HG03139 (cell line): ENCODE data around the gene NADK2.
A peak's percentile ranks its signal among the peaks of the same experiment; 100 is the strongest.
"Not testable (repeated sequence)": the region's sequence is repeated elsewhere in the genome, so short reads cannot be mapped to it uniquely, and the experiment has no call there.

Experiments
- ATAC-seq: cut with Tn5 transposase; IDR thresholded peaks from one replicate; pipeline ENCODE4 v1.9.1; 2021; ENCODE audit not compliant: unreplicated experiment

The NADK2 gene

GRCh38 chr5:36208786-36209185 is 32.9 kb downstream of the NADK2 start:
- ATAC-seq, result no peak

GRCh38 chr5:36206913-36207312 is 34.8 kb downstream of the NADK2 start:
- no peak for ATAC-seq

- no peak for ATAC-seq
Observed at GRCh38 chr5:36205329-36205728, 36.4 kb downstream of the NADK2 start.

GRCh38 chr5:36202521-36202961 is 39.2 kb downstream of the NADK2 start:
- ATAC-seq, result no peak

- ATAC-seq, result no peak
Observed at GRCh38 chr5:36200513-36200912, 41.2 kb downstream of the NADK2 start.

GRCh38 chr5:36199620-36200019 is 42.1 kb downstream of the NADK2 start:
- ATAC-seq, result no peak

GRCh38 chr5:36198783-36199182 is 42.9 kb downstream of the NADK2 start:
- ATAC-seq, result not testable (repeated sequence)

- ATAC-seq, result no peak
Observed at GRCh38 chr5:36198281-36198680, 43.4 kb downstream of the NADK2 start.

- no peak for ATAC-seq
Observed at GRCh38 chr5:36193746-36194145, 48.0 kb downstream of the NADK2 start.

GRCh38 chr5:36184408-36184807 is 57.3 kb downstream of the NADK2 start:
- not testable (repeated sequence) for ATAC-seq

GRCh38 chr5:36181774-36182173 is 60.0 kb downstream of the NADK2 start:
- ATAC-seq, result no peak

- no peak for ATAC-seq
Observed at GRCh38 chr5:36180556-36181350, 61.0 kb downstream of the NADK2 start.

- no peak for ATAC-seq
Observed at GRCh38 chr5:36179950-36180349, 61.8 kb downstream of the NADK2 start.

GRCh38 chr5:36178524-36178890 is 63.2 kb downstream of the NADK2 start:
- ATAC-seq, result no peak

GRCh38 chr5:36177715-36178523 is 63.8 kb downstream of the NADK2 start:
- no peak for ATAC-seq

- peak; percentile 95 for ATAC-seq
Observed at GRCh38 chr5:36177154-36177553, 64.6 kb downstream of the NADK2 start.

- no peak for ATAC-seq
Observed at GRCh38 chr5:36175043-36175442, 66.7 kb downstream of the NADK2 start.

- ATAC-seq, result no peak
Observed at GRCh38 chr5:36174119-36174518, 67.6 kb downstream of the NADK2 start.

- no peak for ATAC-seq
Observed at GRCh38 chr5:36173426-36173825, 68.3 kb downstream of the NADK2 start.

- ATAC-seq, result no peak
Observed at GRCh38 chr5:36172599-36172998, 69.1 kb downstream of the NADK2 start.

- no peak for ATAC-seq
Observed at GRCh38 chr5:36170832-36171424, 70.8 kb downstream of the NADK2 start.

GRCh38 chr5:36168737-36169136 is 73.0 kb downstream of the NADK2 start:
- no peak for ATAC-seq
